AG04450 (cell line): Measurements from ENCODE around the gene FAM83C. TPM values are rescaled to one million over a fixed set of nuclear protein-coding genes. Genes with fewer than 3 reads are reported as not detected.

Experiments
- CTCF ChIA-PET: fragments of 300-600, 350-600 bp; formaldehyde crosslinking; extraction: SDS; loops from one replicate; lab custom pipeline; 2022; ENCODE audit warnings: antibody characterized with exemption, inconsistent platforms; lab: Charles Lee
- POLR2A ChIA-PET: fragments of 350-600 bp; formaldehyde crosslinking; extraction: SDS; loops from one replicate; lab custom pipeline; 2021; ENCODE audit warnings: antibody characterized with exemption, inconsistent platforms; lab: Yijun Ruan, JAX
- DNase-seq: peaks from one replicate; pipeline ENCODE4 v3.0.0-alpha.2; 2011; ENCODE audit warnings: low read depth, low spot score
- H3K27ac ChIP-seq: one replicate; pipeline ENCODE4 v1.5.1; 2012; ENCODE audit warnings: low read depth, low read length, control low read depth
- H3K27me3 ChIP-seq: one replicate; pipeline ENCODE4 v1.6.0; 2012; ENCODE audit warnings: low read length; ENCODE audit not compliant: control insufficient read depth, insufficient read depth
- H3K4me3 ChIP-seq: 2 replicates; pipeline ENCODE4 v1.5.1; 2011; ENCODE audit warnings: mild to moderate bottlenecking, low read depth, low read length, control low read depth
- H3K9me3 ChIP-seq: 2 replicates; pipeline ENCODE4 v1.5.1; 2012; ENCODE audit warnings: low read length; ENCODE audit not compliant: control insufficient read depth, insufficient read depth
- CTCF ChIP-seq: IDR thresholded peaks from 2 replicates; pipeline ENCODE4 v1.5.1; 2011; ENCODE audit warnings: low read depth, low read length, control low read depth, inconsistent platforms
- polyA plus RNA-seq: library from polyadenylated mRNA; depleted of rRNA; stranded (reverse); fragments of >200 nt; gene quantifications from 2 replicates; pipeline ENCODE4 v1.2.3, GENCODE V29; 2011

The FAM83C gene
- polyA plus RNA-seq, 1 experiment, result not detected

GRCh38 chr20:35287509-35288324, 4.5 kb downstream of the FAM83C start:
- Histone ChIP-seq H3K9me3 (peaks cover 5% of the 10 kb centered on the region; the same call in 1 of the 2 replicates), H3K4me3 (no peak overlapping the region), H3K27ac (no peak overlapping the region), H3K27me3 (no peaks in the 10 kb centered on the region)
- CTCF ChIA-PET, result interaction anchor here (0.6 to 0.8 kb wide), 2 partner anchors 152 to 160 kb away, joined by 3 to 4 read pairs; no protein-coding TSS in a partner anchor
- POLR2A ChIA-PET, result no interaction called here
- DNase-seq, result no peak
- no peak for TF ChIP-seq CTCF

GRCh38 chr20:35286899-35287508, 5.2 kb downstream of the FAM83C start:
- H3K4me3 ChIP-seq, result no peak overlapping the region
- peaks cover 5% of the 10 kb centered on the region; the same call in 1 of the 2 replicates for H3K9me3 ChIP-seq
- H3K27ac ChIP-seq, result no peak overlapping the region
- no peak for TF ChIP-seq CTCF
- POLR2A ChIA-PET, result no interaction called here
- CTCF ChIA-PET, result interaction anchor here (0.6 kb wide), 1 partner anchor 152 kb away, joined by 4 read pairs; no protein-coding TSS in a partner anchor
- no peaks in the 10 kb centered on the region for H3K27me3 ChIP-seq
- DNase-seq, result no peak

GRCh38 chr20:35286077-35286898, 5.9 kb downstream of the FAM83C start:
- POLR2A ChIA-PET, result no interaction called here
- no peak for DNase-seq

GRCh38 chr20:35285806-35286076, 6.5 kb downstream of the FAM83C start:
- Histone ChIP-seq H3K27me3 (no peaks in the 10 kb centered on the region), H3K4me3 (no peak overlapping the region), H3K27ac (no peak overlapping the region), H3K9me3 (peaks cover 5% of the 10 kb centered on the region; the same call in 1 of the 2 replicates)
- no peak for DNase-seq
- no peak for TF ChIP-seq CTCF
- ChIA-PET CTCF (no interaction called here), POLR2A (no interaction called here)

More at GRCh38 chr20:35286077-35286898, 5.9 kb downstream of the FAM83C start:
- TF ChIP-seq CTCF, result no peak
- Histone ChIP-seq H3K4me3 (no peak overlapping the region), H3K9me3 (peaks cover 5% of the 10 kb centered on the region; the same call in 1 of the 2 replicates), H3K27me3 (no peaks in the 10 kb centered on the region), H3K27ac (no peak overlapping the region)
- CTCF ChIA-PET, result no interaction called here
